GM23248 (cell line): ENCODE measurements around the gene RSPH9. TPM values are rescaled to one million over a fixed set of nuclear protein-coding genes. Genes with fewer than 3 reads are reported as not detected.

Experiments
- DNase-seq: peaks from one replicate; pipeline ENCODE4 v3.0.0-alpha.2; 2015
- H2AFZ ChIP-seq: fragments of 200-600 bp; sonication (generic); 2 replicates; pipeline ENCODE4 v1.6.1; 2016; ENCODE audit warnings: antibody characterized with exemption
- H3F3A ChIP-seq: fragments of 200-600 bp; sonication (generic); 2 replicates; pipeline ENCODE4 v1.6.1; 2016; ENCODE audit warnings: mild to moderate bottlenecking, antibody characterized with exemption, mixed run types; ENCODE audit not compliant: insufficient read depth
- H3K27ac ChIP-seq: fragments of 200-600 bp; sonication (generic); 2 replicates; pipeline ENCODE4 v1.5.1; 2016; ENCODE audit warnings: mild to moderate bottlenecking
- H3K27me3 ChIP-seq: fragments of 200-600 bp; sonication (generic); replicated peaks from 2 replicates; pipeline ENCODE4 v1.6.1; 2016; ENCODE audit warnings: mild to moderate bottlenecking; ENCODE audit not compliant: insufficient read depth
- H3K36me3 ChIP-seq: fragments of 200-600 bp; sonication (generic); 2 replicates; pipeline ENCODE4 v1.6.1; 2016; ENCODE audit warnings: low read depth, mild to moderate bottlenecking
- H3K4me1 ChIP-seq: fragments of 200-600 bp; sonication (generic); 2 replicates; pipeline ENCODE4 v1.6.1; 2016; ENCODE audit warnings: mild to moderate bottlenecking; ENCODE audit not compliant: insufficient read depth
- H3K4me2 ChIP-seq: fragments of 200-600 bp; sonication (generic); one replicate; pipeline ENCODE4 v1.6.1; 2016; ENCODE audit warnings: mild to moderate bottlenecking; ENCODE audit not compliant: unreplicated experiment
- H3K4me3 ChIP-seq: fragments of 200-600 bp; sonication (generic); 2 replicates; pipeline ENCODE4 v1.5.1; 2016; ENCODE audit warnings: mild to moderate bottlenecking
- H3K79me2 ChIP-seq: fragments of 200-600 bp; sonication (generic); 2 replicates; pipeline ENCODE4 v1.6.1; 2016; ENCODE audit warnings: mild to moderate bottlenecking; ENCODE audit not compliant: insufficient read depth
- H3K9ac ChIP-seq: fragments of 200-600 bp; sonication (generic); 2 replicates; pipeline ENCODE4 v1.6.1; 2016; ENCODE audit warnings: mild to moderate bottlenecking
- H3K9me2 ChIP-seq: fragments of 200-600 bp; sonication (generic); 2 replicates; pipeline ENCODE4 v1.6.1; 2016; ENCODE audit warnings: mixed run types, mild to moderate bottlenecking, moderate library complexity; ENCODE audit not compliant: insufficient read depth
- H3K9me3 ChIP-seq: fragments of 200-600 bp; sonication (generic); one replicate; pipeline ENCODE4 v1.6.1; 2017; ENCODE audit warnings: low read depth
- H4K20me1 ChIP-seq: fragments of 200-600 bp; sonication (generic); 2 replicates; pipeline ENCODE4 v1.6.0; 2016; ENCODE audit not compliant: insufficient read depth
- EZH2 ChIP-seq: fragments of 200-600 bp; sonication (generic); IDR thresholded peaks from 2 replicates; pipeline ENCODE4 v1.6.1; 2018; ENCODE audit warnings: antibody characterized with exemption, mild to moderate bottlenecking; ENCODE audit not compliant: insufficient read depth, poor library complexity, severe bottlenecking
- EZH2phosphoT487 ChIP-seq: fragments of 200-600 bp; sonication (generic); IDR thresholded peaks from 2 replicates; pipeline ENCODE4 v1.6.1; 2018; ENCODE audit warnings: antibody characterized with exemption, moderate library complexity, mild to moderate bottlenecking, low read depth; ENCODE audit not compliant: insufficient read depth
- WGBS, 2 experiments: methylation state at CpG; one replicate each; pipeline ENCODE4 v1.1.6; 2015 to 2017; ENCODE audit warnings: low lambda C conversion rate in 2 of 2, low coverage in 1 of 2; ENCODE audit errors: missing lambda C conversion rate in 2 of 2; 5-methylcytosine and 5-hydroxymethylcytosine counted together
- in situ Hi-C: fragments of 300-500 bp; cut with MboI; formaldehyde crosslinking; loops from 2 replicates; pipeline ENCODE4 v1.15.0; 2020
- polyA plus RNA-seq: library from polyadenylated mRNA; unstranded; fragments of >200 nt; fragmentation: Nextera tagmentation; extraction: Ambion mirVana; gene quantifications from 2 replicates; pipeline ENCODE4 v1.2.1, GENCODE V29; 2016
- total RNA-seq: library from RNA; depleted of rRNA; stranded (reverse); fragments of >200 nt; shearing (Covaris generic); gene quantifications from 2 replicates; pipeline ENCODE4 v1.2.3, GENCODE V29; 2014

Gene RSPH9
- total and polyA plus RNA-seq, 2 experiments from 2014 or later: 0.11 to 1.3 TPM

DNA sequence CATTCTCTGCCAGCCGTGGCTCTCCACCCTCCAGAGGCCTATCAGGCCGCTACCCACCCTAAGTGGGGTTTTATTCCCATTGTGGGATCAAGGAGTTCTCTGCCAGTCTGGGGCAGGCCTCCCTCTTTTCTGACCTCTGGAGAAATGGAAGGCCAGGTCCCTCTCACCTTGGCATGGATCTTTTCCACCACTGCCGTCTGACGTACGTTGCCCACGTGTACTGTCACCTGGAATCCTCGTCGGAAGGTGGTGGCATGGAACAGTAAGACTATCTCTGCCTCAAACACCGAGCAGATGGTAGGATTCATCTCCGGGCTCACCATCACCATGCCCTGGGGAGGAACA lies 23.0 kb upstream of the RSPH9 start:
- peaks cover 6% of the 10 kb centered on the region; the same call in 1 of the 2 replicates for H3K4me1 ChIP-seq
- no peak overlapping the region for H3K4me2 ChIP-seq
- no peak overlapping the region for H2AFZ ChIP-seq
- no peak overlapping the region for H3K4me3 ChIP-seq
- H3K27ac ChIP-seq: no peak overlapping the region
- DNase-seq: no peak
- no peaks in the 10 kb centered on the region for H3K27me3 ChIP-seq
- TF ChIP-seq EZH2 (no peak), EZH2phosphoT487 (no peak)
- WGBS, 2 experiments: 84 to 87% methylated on average over 10 of the region's 10 CpGs
- no peak overlapping the region for H3K9ac ChIP-seq
- in situ Hi-C loops: no loop called here
- H3K79me2 ChIP-seq: peaks cover 48% of the 10 kb centered on the region
- H4K20me1 ChIP-seq: no peaks in the 10 kb centered on the region
- H3K36me3 ChIP-seq: peaks cover 60% of the 10 kb centered on the region
- H3K9me3 ChIP-seq: no peaks in the 10 kb centered on the region
- H3F3A ChIP-seq: peaks cover 28% of the 10 kb centered on the region
- no peaks in the 10 kb centered on the region for H3K9me2 ChIP-seq

DNA sequence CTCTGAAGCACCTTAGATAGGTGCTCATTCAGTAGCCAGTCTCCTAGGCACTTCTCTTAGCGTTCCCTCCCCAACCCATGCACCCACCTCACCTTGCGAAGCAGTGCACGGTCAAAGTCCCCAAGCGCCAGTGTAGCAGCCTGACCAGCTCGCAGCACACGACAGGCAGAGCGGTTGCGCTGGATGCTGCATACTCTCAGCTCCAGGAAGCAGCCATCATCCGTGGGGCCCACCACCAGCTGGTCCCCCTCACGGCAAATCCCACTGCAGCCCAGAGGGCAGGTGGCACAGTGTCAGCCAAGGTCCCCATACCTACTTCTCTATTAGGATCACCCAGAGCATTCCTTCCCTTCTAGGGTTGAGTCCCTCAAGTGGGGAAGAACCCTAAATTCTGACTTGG lies 22.3 kb upstream of the RSPH9 start:
- Histone ChIP-seq H3K9me2 (no peaks in the 10 kb centered on the region), H4K20me1 (no peaks in the 10 kb centered on the region), H3K4me2 (no peak overlapping the region), H3F3A (peaks cover 28% of the 10 kb centered on the region), H3K9ac (no peak overlapping the region), H3K36me3 (peaks cover 59% of the 10 kb centered on the region), H3K4me1 (peaks cover 13% of the 10 kb centered on the region), H3K79me2 (peaks cover 56% of the 10 kb centered on the region), H2AFZ (no peak overlapping the region), H3K9me3 (no peaks in the 10 kb centered on the region), H3K27me3 (no peaks in the 10 kb centered on the region), H3K4me3 (no peak overlapping the region), H3K27ac (no peak overlapping the region)
- in situ Hi-C loops: no loop called here
- WGBS, 2 experiments: 91 to 95% methylated on average over 10 of the region's 10 CpGs
- no peak for DNase-seq
- TF ChIP-seq EZH2phosphoT487: no peak
- TF ChIP-seq EZH2: no peak

DNA sequence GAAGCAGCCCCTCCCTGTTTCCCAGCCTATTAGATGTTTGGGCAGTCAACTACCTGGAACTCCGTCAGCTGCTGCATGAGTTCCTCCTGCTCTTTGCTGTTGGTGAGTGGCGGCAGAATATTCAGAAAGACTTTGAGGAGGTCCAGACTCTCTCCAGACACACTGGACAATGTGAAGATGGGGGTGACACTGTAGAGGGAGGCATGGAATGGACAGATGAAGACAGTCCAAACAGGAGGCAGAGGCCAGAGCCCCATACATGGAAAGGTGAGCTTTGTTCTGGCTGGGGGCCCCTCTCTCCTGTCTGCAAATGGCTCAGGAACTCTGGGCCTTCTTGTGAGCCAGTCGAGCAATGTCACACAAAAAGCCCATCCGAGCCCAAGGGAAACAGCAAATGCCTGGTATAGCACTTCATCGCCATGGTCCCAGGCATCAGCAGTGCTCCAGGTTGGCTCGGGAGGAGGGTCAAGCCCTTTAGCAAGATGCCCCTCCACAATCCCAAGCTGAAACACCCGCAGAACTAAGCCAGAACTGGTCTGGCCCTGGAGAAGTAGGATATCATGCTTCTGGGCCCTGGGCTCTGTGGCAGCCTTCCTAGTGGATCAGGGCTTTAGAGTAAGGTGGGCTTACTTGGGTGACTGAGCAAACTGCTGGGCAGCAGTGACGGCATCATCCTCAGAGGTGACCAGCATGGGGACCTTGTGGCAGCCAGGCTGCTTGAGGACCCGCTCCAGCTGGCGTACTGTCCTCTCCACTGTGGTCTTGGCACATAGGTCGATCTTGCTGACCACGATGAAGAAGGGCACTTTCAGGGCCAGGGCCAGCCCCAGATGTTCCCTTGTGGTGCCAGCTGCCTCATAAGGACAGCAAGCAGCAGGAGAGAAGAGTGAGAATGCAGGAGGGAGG lies 20.7 kb upstream of the RSPH9 start:
- Histone ChIP-seq H3F3A (peaks cover 16% of the 10 kb centered on the region), H3K4me3 (no peak overlapping the region), H3K27me3 (no peaks in the 10 kb centered on the region), H3K79me2 (peaks cover 70% of the 10 kb centered on the region), H3K4me1 (peaks cover 17% of the 10 kb centered on the region), H3K9me3 (no peaks in the 10 kb centered on the region), H3K36me3 (peaks cover 59% of the 10 kb centered on the region), H3K4me2 (no peak overlapping the region), H4K20me1 (no peaks in the 10 kb centered on the region), H2AFZ (no peak overlapping the region), H3K9me2 (no peaks in the 10 kb centered on the region), H3K9ac (no peak overlapping the region), H3K27ac (no peak overlapping the region)
- WGBS, 2 experiments: 91% methylated on average over 11 to 12 of the region's 12 CpGs
- no peak for DNase-seq
- in situ Hi-C loops: no loop called here
- TF ChIP-seq EZH2 (no peak), EZH2phosphoT487 (no peak)

DNA sequence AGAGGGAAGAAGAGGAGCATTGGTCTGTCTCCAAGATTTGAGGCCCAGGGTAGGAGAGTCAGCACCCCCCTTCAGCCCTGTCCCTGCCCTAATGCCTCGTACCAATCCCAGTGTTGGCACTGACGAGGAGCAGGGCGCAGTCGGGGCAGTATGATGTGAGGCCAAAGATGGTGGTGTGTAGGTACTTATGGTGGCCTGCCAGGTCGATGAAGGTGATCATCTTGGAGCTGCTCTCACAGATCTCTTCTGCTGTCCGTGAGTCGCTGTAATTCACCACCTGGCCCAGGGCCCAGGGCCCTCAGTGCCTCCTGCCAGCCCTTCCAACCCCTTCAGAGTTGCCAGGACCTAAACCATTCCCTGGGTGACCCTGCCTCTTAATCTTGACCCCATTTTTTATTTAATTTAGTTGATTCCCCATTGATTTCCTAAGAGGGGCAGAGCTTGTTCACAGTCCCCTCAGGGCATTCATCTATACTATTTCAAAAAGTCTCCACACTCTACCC lies 20.0 kb upstream of the RSPH9 start:
- no peaks in the 10 kb centered on the region for H3K9me2 ChIP-seq
- in situ Hi-C loops: no loop called here

More for the DNA sequence above, 20.0 kb upstream of the RSPH9 start:
- Histone ChIP-seq H3K9ac (no peak overlapping the region), H3F3A (peaks cover 9% of the 10 kb centered on the region), H3K9me3 (no peaks in the 10 kb centered on the region), H3K4me3 (no peak overlapping the region), H3K4me2 (no peak overlapping the region), H3K27me3 (no peaks in the 10 kb centered on the region), H3K36me3 (peaks cover 53% of the 10 kb centered on the region), H3K4me1 (peaks cover 17% of the 10 kb centered on the region), H4K20me1 (no peaks in the 10 kb centered on the region), H3K79me2 (peaks cover 70% of the 10 kb centered on the region), H3K27ac (no peak overlapping the region), H2AFZ (no peak overlapping the region)
- no peak for DNase-seq
- TF ChIP-seq EZH2 (no peak), EZH2phosphoT487 (no peak)
- WGBS, 2 experiments: 97 to 99% methylated on average over 7 of the region's 7 CpGs
